ENCODE measurements around the gene TET1. TPM values are rescaled to one million over a fixed set of nuclear protein-coding genes. Genes with fewer than 3 reads are reported as not detected.
"Not testable (repeated sequence)": the region's sequence is repeated elsewhere in the genome, so short reads cannot be mapped to it uniquely, and the experiment has no call there.

The TET1 gene
- total RNA-seq, 2 experiments from 2014 or later = 1.5 to 1.6 TPM

GRCh38 chr10:68574051-68574450, 13.9 kb downstream of the TET1 start:
- Mint-ChIP-seq H3K27ac (no peak overlapping the region), H3K36me3 (ENCODE audit: low read depth) (no peaks in the 10 kb centered on the region), H3K27me3 (no peaks in the 10 kb centered on the region), H3K4me1 (no peaks in the 10 kb centered on the region), H3K4me3 (no peak overlapping the region), H3K9me3 (no peaks in the 10 kb centered on the region)
- ChIA-PET POLR2A (no interaction called here), CTCF (no interaction called here)
- DNase-seq = no peak

- DNase-seq = no peak
- Mint-ChIP-seq H3K9me3 (no peaks in the 10 kb centered on the region), H3K4me1 (no peaks in the 10 kb centered on the region), H3K4me3 (no peak overlapping the region), H3K27me3 (no peaks in the 10 kb centered on the region), H3K36me3 (ENCODE audit: low read depth) (no peaks in the 10 kb centered on the region), H3K27ac (no peak overlapping the region)
- ChIA-PET CTCF (interaction anchor here (0.7 kb wide), 1 partner anchor 17 kb away, joined by 5 read pairs; no protein-coding TSS in a partner anchor), POLR2A (no interaction called here)
Observed at GRCh38 chr10:68576118-68576517, 16.0 kb downstream of the TET1 start.

GRCh38 chr10:68578974-68579373, 18.8 kb downstream of the TET1 start:
- no peak overlapping the region for H3K4me3 Mint-ChIP-seq
- H3K4me1 Mint-ChIP-seq = no peaks in the 10 kb centered on the region
- no peaks in the 10 kb centered on the region for H3K36me3 Mint-ChIP-seq (ENCODE audit: low read depth)
- no peaks in the 10 kb centered on the region for H3K27me3 Mint-ChIP-seq
- no peaks in the 10 kb centered on the region for H3K9me3 Mint-ChIP-seq
- POLR2A ChIA-PET = no interaction called here
- H3K27ac Mint-ChIP-seq = no peak overlapping the region
- DNase-seq = no peak
- CTCF ChIA-PET = no interaction called here

- H3K4me3 Mint-ChIP-seq, POLR2A ChIA-PET: not testable (repeated sequence)
- peaks cover 12% of the 10 kb centered on the region for H3K4me1 Mint-ChIP-seq
Observed at GRCh38 chr10:68584187-68584586, 24.1 kb downstream of the TET1 start.

GRCh38 chr10:68586606-68587305, 26.6 kb downstream of the TET1 start:
- Mint-ChIP-seq H3K4me1 (peaks cover 12% of the 10 kb centered on the region), H3K27me3 (peaks cover 2% of the 10 kb centered on the region), H3K27ac (no peak overlapping the region), H3K36me3 (ENCODE audit: low read depth) (no peaks in the 10 kb centered on the region), H3K9me3 (no peaks in the 10 kb centered on the region), H3K4me3 (no peak overlapping the region)
- DNase-seq = no peak
- POLR2A ChIA-PET = no interaction called here
- CTCF ChIA-PET = interaction anchor here (1.6 kb wide), 1 partner anchor 9 kb away, joined by 3 read pairs; no protein-coding TSS in a partner anchor

More at GRCh38 chr10:68584187-68584586, 24.1 kb downstream of the TET1 start:
- H3K36me3 Mint-ChIP-seq (ENCODE audit: low read depth); H3K9me3 Mint-ChIP-seq; H3K27me3 Mint-ChIP-seq; H3K27ac Mint-ChIP-seq; CTCF ChIA-PET; DNase-seq: not testable (repeated sequence)

- Mint-ChIP-seq H3K4me3 (no peak overlapping the region), H3K27me3 (peaks cover 2% of the 10 kb centered on the region), H3K27ac (no peak overlapping the region), H3K36me3 (ENCODE audit: low read depth) (no peaks in the 10 kb centered on the region), H3K9me3 (no peaks in the 10 kb centered on the region), H3K4me1 (peaks cover 4% of the 10 kb centered on the region)
- ChIA-PET POLR2A (no interaction called here), CTCF (interaction anchor here (1.3 kb wide), 1 partner anchor 10 kb away, joined by 6 read pairs; no protein-coding TSS in a partner anchor)
- DNase-seq = no peak
Observed at GRCh38 chr10:68594405-68594804, 34.3 kb downstream of the TET1 start.

- Mint-ChIP-seq H3K9me3 (no peaks in the 10 kb centered on the region), H3K4me3 (no peak overlapping the region), H3K36me3 (ENCODE audit: low read depth) (no peaks in the 10 kb centered on the region), H3K4me1 (peaks cover 14% of the 10 kb centered on the region), H3K27ac (no peak overlapping the region), H3K27me3 (peaks cover 2% of the 10 kb centered on the region)
- POLR2A ChIA-PET = no interaction called here
- CTCF ChIA-PET = interaction anchor here (0.6 to 1.4 kb wide), 3 partner anchors 8 to 257 kb away, joined by 3 to 4 read pairs (median 3); no protein-coding TSS in a partner anchor
- no peak for DNase-seq
Observed at GRCh38 chr10:68595513-68595912, 35.4 kb downstream of the TET1 start.

- DNase-seq = no peak
- no peaks in the 10 kb centered on the region for H3K9me3 Mint-ChIP-seq
- H3K36me3 Mint-ChIP-seq (ENCODE audit: low read depth) = no peaks in the 10 kb centered on the region
- ChIA-PET POLR2A (no interaction called here), CTCF (no interaction called here)
- no peak overlapping the region for H3K4me3 Mint-ChIP-seq
- H3K27me3 Mint-ChIP-seq = no peaks in the 10 kb centered on the region
- peaks cover 31% of the 10 kb centered on the region for H3K4me1 Mint-ChIP-seq
- H3K27ac Mint-ChIP-seq = no peak overlapping the region
Observed at GRCh38 chr10:68597407-68597806, 37.3 kb downstream of the TET1 start.

- POLR2A ChIA-PET = interaction anchor here (0.9 to 2.6 kb wide), 2 partner anchors 39 to 301 kb away, joined by 5 to 11 read pairs; partner anchors contain the start of gene TET1
- CTCF ChIA-PET = interaction anchor here (1.7 kb wide), 1 partner anchor 7 kb away, joined by 4 read pairs; no protein-coding TSS in a partner anchor
Observed at GRCh38 chr10:68598978-68599770, 39.0 kb downstream of the TET1 start.

GRCh38 chr10:68599771-68600040, 39.6 kb downstream of the TET1 start:
- peaks cover 2% of the 10 kb centered on the region for H3K36me3 Mint-ChIP-seq (ENCODE audit: low read depth)
- H3K4me1 Mint-ChIP-seq = peaks cover 33% of the 10 kb centered on the region
- no peak overlapping the region for H3K4me3 Mint-ChIP-seq
- H3K27me3 Mint-ChIP-seq = no peaks in the 10 kb centered on the region
- DNase-seq = no peak
- H3K9me3 Mint-ChIP-seq = no peaks in the 10 kb centered on the region
- ChIA-PET CTCF (interaction anchor here (1.6 to 1.7 kb wide), 2 partner anchors 8 to 49 kb away, joined by 4 to 6 read pairs; no protein-coding TSS in a partner anchor), POLR2A (interaction anchor here (1.5 to 2.6 kb wide), 3 partner anchors 11 to 300 kb away, joined by 5 to 11 read pairs (median 6); partner anchors contain the start of gene TET1)
- H3K27ac Mint-ChIP-seq = peak overlapping the region; percentile 79

More at GRCh38 chr10:68598978-68599770, 39.0 kb downstream of the TET1 start:
- peaks cover 36% of the 10 kb centered on the region for H3K4me1 Mint-ChIP-seq
- DNase-seq = no peak
- H3K36me3 Mint-ChIP-seq (ENCODE audit: low read depth) = peaks cover 2% of the 10 kb centered on the region
- no peak overlapping the region for H3K27ac Mint-ChIP-seq
- no peaks in the 10 kb centered on the region for H3K27me3 Mint-ChIP-seq
- H3K4me3 Mint-ChIP-seq = no peak overlapping the region
- H3K9me3 Mint-ChIP-seq = no peaks in the 10 kb centered on the region

- CTCF ChIA-PET = interaction anchor here (0.9 to 1.7 kb wide), 3 partner anchors 8 to 50 kb away, joined by 4 to 6 read pairs (median 4); no protein-coding TSS in a partner anchor
- POLR2A ChIA-PET = interaction anchor here (0.9 to 2.6 kb wide), 7 partner anchors 12 to 355 kb away, joined by 3 to 11 read pairs (median 4); partner anchors contain the start of genes CCAR1, DDX21, SLC25A16 and TET1
- peaks cover 33% of the 10 kb centered on the region for H3K4me1 Mint-ChIP-seq
- H3K36me3 Mint-ChIP-seq (ENCODE audit: low read depth) = peaks cover 2% of the 10 kb centered on the region
- H3K4me3 Mint-ChIP-seq = peak overlapping the region; percentile 78
- H3K27me3 Mint-ChIP-seq = no peaks in the 10 kb centered on the region
- H3K27ac Mint-ChIP-seq = peak overlapping the region; percentile 79
- peak; percentile 70 for DNase-seq
- H3K9me3 Mint-ChIP-seq = no peaks in the 10 kb centered on the region
Observed at GRCh38 chr10:68600041-68600778, 40.1 kb downstream of the TET1 start.

- ChIA-PET CTCF (interaction anchor here (0.9 to 1.6 kb wide), 3 partner anchors 9 to 51 kb away, joined by 4 to 6 read pairs (median 4); no protein-coding TSS in a partner anchor), POLR2A (interaction anchor here (1.1 to 2.6 kb wide), 4 partner anchors 9 to 354 kb away, joined by 3 to 11 read pairs (median 4); partner anchors contain the start of genes CCAR1 and DDX21)
- Mint-ChIP-seq H3K27ac (no peak overlapping the region), H3K4me1 (peaks cover 33% of the 10 kb centered on the region), H3K4me3 (peak overlapping the region; percentile 78), H3K27me3 (no peaks in the 10 kb centered on the region), H3K9me3 (no peaks in the 10 kb centered on the region), H3K36me3 (ENCODE audit: low read depth) (peaks cover 2% of the 10 kb centered on the region)
- DNase-seq = no peak
Observed at GRCh38 chr10:68601501-68602265, 41.5 kb downstream of the TET1 start.

Measured in activated CD4-positive, alpha-beta memory T cell treated with anti-CD3 and anti-CD28 coated beads, Interleukin-2, amount 10 ng/mL, durations not matched to agents 7 days and 5 days (primary cell).